Smooth muscle cell (in vitro differentiated cells): ENCODE measurements around the gene RBM26. TPM values are rescaled to one million over a fixed set of nuclear protein-coding genes. Genes with fewer than 3 reads are reported as not detected.

Experiments used
- DNase-seq: peaks from one replicate; lab custom pipeline; 2025; ENCODE audit not compliant: unreplicated experiment; lab: John Stamatoyannopoulos, UW
- H2AFZ ChIP-seq: fragments of 200-600 bp; sonication (generic); 2 replicates; pipeline ENCODE4 v1.6.0; 2016; ENCODE audit warnings: antibody characterized with exemption, low read depth, mild to moderate bottlenecking
- H3F3A ChIP-seq: fragments of 200-600 bp; sonication (generic); 2 replicates; pipeline ENCODE4 v1.6.0; 2017; ENCODE audit warnings: antibody characterized with exemption, low read depth
- H3K27ac ChIP-seq: fragments of 200-600 bp; sonication (generic); 2 replicates; pipeline ENCODE4 v1.5.1; 2016; ENCODE audit warnings: low read depth, mild to moderate bottlenecking
- H3K27me3 ChIP-seq: fragments of 200-600 bp; sonication (generic); 2 replicates; pipeline ENCODE4 v1.6.1; 2016; ENCODE audit warnings: low read depth, mild to moderate bottlenecking
- H3K36me3 ChIP-seq: fragments of 200-600 bp; sonication (generic); 2 replicates; pipeline ENCODE4 v1.5.1; 2016; ENCODE audit warnings: low read depth
- H3K4me1 ChIP-seq: fragments of 200-600 bp; sonication (generic); 2 replicates; pipeline ENCODE4 v1.5.1; 2016; ENCODE audit warnings: low read depth
- H3K4me2 ChIP-seq: fragments of 200-600 bp; sonication (generic); 2 replicates; pipeline ENCODE4 v1.6.0; 2016; ENCODE audit warnings: mild to moderate bottlenecking
- H3K4me3 ChIP-seq: fragments of 200-600 bp; sonication (generic); 2 replicates; pipeline ENCODE4 v1.5.1; 2016; ENCODE audit warnings: mild to moderate bottlenecking
- H3K79me2 ChIP-seq: fragments of 200-600 bp; sonication (generic); 2 replicates; pipeline ENCODE4 v1.6.0; 2016; ENCODE audit warnings: low read depth, mild to moderate bottlenecking
- H3K9ac ChIP-seq: fragments of 200-600 bp; sonication (generic); 2 replicates; pipeline ENCODE4 v1.6.0; 2016; ENCODE audit warnings: low read depth
- H3K9me3 ChIP-seq: fragments of 200-600 bp; sonication (generic); replicated peaks from 2 replicates; pipeline ENCODE4 v1.5.1; 2016; ENCODE audit warnings: low read depth
- H4K20me1 ChIP-seq: fragments of 200-600 bp; sonication (generic); 2 replicates; pipeline ENCODE4 v1.6.0; 2016; ENCODE audit warnings: low read depth
- CTCF ChIP-seq: fragments of 200-600 bp; sonication (generic); IDR thresholded peaks from 2 replicates; pipeline ENCODE4 v1.5.1; 2017; ENCODE audit warnings: borderline replicate concordance, mild to moderate bottlenecking, antibody characterized with exemption; ENCODE audit not compliant: insufficient read depth, poor library complexity, severe bottlenecking
- WGBS: methylation state at CpG from one replicate; pipeline ENCODE4 v1.1.7; 2016; ENCODE audit warnings: low lambda C conversion rate; 5-methylcytosine and 5-hydroxymethylcytosine counted together
- polyA plus RNA-seq: library from polyadenylated mRNA; unstranded; fragments of >200 nt; fragmentation: Nextera tagmentation; extraction: Ambion mirVana; gene quantifications from 2 replicates; pipeline ENCODE4 v1.2.1, GENCODE V29; 2016
- total RNA-seq: library from RNA; depleted of rRNA; stranded (reverse); fragments of >200 nt; gene quantifications from 2 replicates; pipeline ENCODE4 v1.2.3, GENCODE V29; 2014

RBM26 gene
- total and polyA plus RNA-seq, 2 experiments from 2014 or later, result 11.8 to 49.4 TPM

DNA sequence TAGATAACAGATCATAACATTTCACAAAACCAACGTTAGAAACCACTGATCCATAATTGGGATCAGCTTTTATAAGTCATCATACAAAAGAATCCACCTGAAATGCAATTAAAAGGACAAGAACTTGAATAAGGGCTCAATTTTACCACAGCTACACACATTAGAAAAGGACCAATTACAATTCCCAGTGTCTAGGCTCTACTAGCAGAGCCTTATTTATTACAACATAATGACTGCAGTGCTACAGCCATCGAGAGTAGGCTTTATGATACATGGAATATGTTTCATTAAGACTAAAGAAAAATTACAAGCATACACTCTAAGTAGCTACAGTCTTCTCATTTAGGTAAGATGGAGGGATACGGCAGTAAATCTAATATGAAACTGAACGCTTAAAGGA, 2.9 kb downstream of the RBM26 start:
- Histone ChIP-seq H3F3A (peaks cover 14% of the 10 kb centered on the region), H3K4me3 (peak overlapping the region; percentile 100), H3K27ac (no peak overlapping the region), H3K36me3 (peaks cover 10% of the 10 kb centered on the region), H3K9me3 (no peaks in the 10 kb centered on the region), H3K4me2 (peak overlapping the region; percentile 99), H3K9ac (no peak overlapping the region), H3K79me2 (peaks cover 92% of the 10 kb centered on the region), H2AFZ (no peak overlapping the region), H3K4me1 (peaks cover 68% of the 10 kb centered on the region), H4K20me1 (peaks cover 68% of the 10 kb centered on the region), H3K27me3 (no peaks in the 10 kb centered on the region)
- no peak for TF ChIP-seq CTCF
- WGBS, result 62% methylated on average over 4 of the region's 4 CpGs
- no peak for DNase-seq

GRCh38 chr13:79402679-79403078, 3.4 kb downstream of the RBM26 start:
- Histone ChIP-seq H3K4me3 (peak overlapping the region; percentile 19), H3F3A (peaks cover 11% of the 10 kb centered on the region), H3K9ac (no peak overlapping the region), H2AFZ (no peak overlapping the region), H3K4me2 (peak overlapping the region; percentile 99), H3K79me2 (peaks cover 97% of the 10 kb centered on the region), H3K9me3 (no peaks in the 10 kb centered on the region), H3K27me3 (no peaks in the 10 kb centered on the region), H3K27ac (no peak overlapping the region), H3K36me3 (peaks cover 11% of the 10 kb centered on the region), H4K20me1 (peaks cover 72% of the 10 kb centered on the region), H3K4me1 (peaks cover 64% of the 10 kb centered on the region)
- WGBS, result 58% methylated on average over 2 of the region's 2 CpGs
- TF ChIP-seq CTCF, result no peak
- no peak for DNase-seq

DNA sequence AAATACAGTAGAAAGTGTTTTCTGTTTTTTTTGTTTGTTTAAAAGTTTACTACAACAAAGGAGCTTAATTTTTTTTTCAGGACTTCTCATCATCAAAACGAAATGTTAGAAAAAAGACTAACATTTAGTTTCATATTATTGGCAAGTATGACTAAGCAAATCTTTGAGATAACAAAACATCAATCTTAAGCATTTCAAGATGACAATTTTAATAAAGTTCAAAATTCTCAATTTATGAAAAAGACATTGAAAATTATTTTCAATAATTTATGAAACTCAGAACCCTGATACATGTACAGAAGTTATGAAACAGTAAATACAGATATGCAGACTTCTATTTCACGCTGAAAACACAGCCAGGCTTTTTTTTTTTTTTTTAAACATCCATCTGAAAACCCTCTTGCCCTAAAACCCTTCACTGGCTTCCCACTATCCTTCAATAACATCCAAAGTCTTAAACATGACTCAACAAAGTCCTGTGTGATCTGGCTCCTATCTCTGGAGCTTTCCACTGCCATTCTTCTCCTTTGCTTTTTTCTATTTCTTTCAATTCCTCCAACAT, 3.9 kb downstream of the RBM26 start:
- peaks cover 97% of the 10 kb centered on the region for H3K79me2 ChIP-seq
- peak overlapping the region; percentile 9 for H3K27ac ChIP-seq
- no peak overlapping the region for H3K9ac ChIP-seq
- no peak overlapping the region for H2AFZ ChIP-seq
- H3K36me3 ChIP-seq, result peaks cover 11% of the 10 kb centered on the region
- H4K20me1 ChIP-seq, result peaks cover 73% of the 10 kb centered on the region
- peaks cover under 1% of the 10 kb centered on the region for H3K9me3 ChIP-seq
- no peaks in the 10 kb centered on the region for H3K27me3 ChIP-seq
- no peak for TF ChIP-seq CTCF
- H3K4me3 ChIP-seq, result peak overlapping the region; percentile 19
- peaks cover 58% of the 10 kb centered on the region for H3K4me1 ChIP-seq
- H3F3A ChIP-seq, result peaks cover 8% of the 10 kb centered on the region
- WGBS, result 62% methylated on average over 2 of the region's 2 CpGs
- H3K4me2 ChIP-seq, result peak overlapping the region; percentile 99
- DNase-seq, result no peak
